Measurements from ENCODE around the gene PCYT1B.

PCYT1B gene

DNA sequence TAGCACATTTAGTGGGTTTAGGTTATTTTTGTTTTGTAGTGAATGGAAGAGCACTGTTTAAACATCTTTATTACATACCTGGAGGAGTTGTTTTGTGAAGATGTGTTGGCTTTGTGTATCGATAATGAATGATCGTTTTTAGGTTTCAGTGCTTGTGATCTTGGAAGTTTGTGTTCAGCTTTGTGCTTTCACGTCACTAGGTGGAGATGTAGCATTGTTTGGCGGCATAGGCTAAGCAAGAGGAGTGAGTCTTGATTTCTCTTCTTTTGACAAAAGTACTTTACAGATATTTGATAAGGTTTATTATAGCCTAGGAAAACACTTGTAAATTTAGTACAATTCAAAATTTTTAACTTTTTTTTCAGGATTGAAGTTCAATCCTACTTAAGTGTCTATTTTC, 131.7 kb downstream of the PCYT1B start:
- DNase-seq = no peak

- no peak for DNase-seq
Measured at GRCh38 chrX:24513416-24513815, 133.7 kb downstream of the PCYT1B start.

GRCh38 chrX:24508375-24508774, 138.8 kb downstream of the PCYT1B start:
- DNase-seq = no peak

All from activated effector memory CD4-positive, alpha-beta T cell treated with anti-CD3 and anti-CD28 coated beads, Interleukin-2, amount 50 U/mL, for 16 hours (primary cell).